ENCODE measurements around the gene PITPNM3. TPM values are rescaled to one million over a fixed set of nuclear protein-coding genes. Genes with fewer than 3 reads are reported as not detected.

Gene PITPNM3
- total and polyA plus RNA-seq, 2 experiments from 2014 or later: 1.5 to 2.0 TPM

- no peak overlapping the region for H3K4me3 ChIP-seq
- H4K20me1 ChIP-seq (ENCODE audit: insufficient read depth, poor library complexity, severe bottlenecking): no peaks in the 10 kb centered on the region
- H3K9me2 ChIP-seq (replicated peaks; ENCODE audit: insufficient read depth): no peaks in the 10 kb centered on the region
- no peak overlapping the region for H3K4me2 ChIP-seq
- no peaks in the 10 kb centered on the region for H3K4me1 ChIP-seq (ENCODE audit: insufficient read depth)
- TF ChIP-seq CTCF (IDR thresholded peaks at IDR 0.05; ENCODE audit: poor library complexity) (no peak), EZH2phosphoT487 (IDR thresholded peaks at IDR 0.05; ENCODE audit: low read depth, severe bottlenecking, unreplicated experiment) (no peak), EZH2 (IDR thresholded peaks at IDR 0.05; ENCODE audit: borderline replicate concordance) (no peak)
- H3K79me2 ChIP-seq: no peaks in the 10 kb centered on the region
- H3K36me3 ChIP-seq (replicated peaks; ENCODE audit: insufficient read depth, low read depth): no peaks in the 10 kb centered on the region
- no peaks in the 10 kb centered on the region for H3K27me3 ChIP-seq
- 87% methylated on average over 12 of the region's 12 CpGs for WGBS (ENCODE audit: low lambda C conversion rate, missing lambda C conversion rate)
- no peak for DNase-seq (ENCODE audit: low spot score)
- no peak overlapping the region for H3K27ac ChIP-seq
- H2AFZ ChIP-seq: no peak overlapping the region
- H3K9me3 ChIP-seq (ENCODE audit: low read depth): no peaks in the 10 kb centered on the region
Observed at GRCh38 chr17:6505425-6506142, 50.8 kb downstream of the PITPNM3 start.

- TF ChIP-seq CTCF (IDR thresholded peaks at IDR 0.05; ENCODE audit: poor library complexity): no peak
- TF ChIP-seq EZH2phosphoT487 (IDR thresholded peaks at IDR 0.05; ENCODE audit: low read depth, severe bottlenecking, unreplicated experiment): no peak
- TF ChIP-seq EZH2 (IDR thresholded peaks at IDR 0.05; ENCODE audit: borderline replicate concordance): no peak
Observed at GRCh38 chr17:6503641-6504195, 52.6 kb downstream of the PITPNM3 start.

DNA sequence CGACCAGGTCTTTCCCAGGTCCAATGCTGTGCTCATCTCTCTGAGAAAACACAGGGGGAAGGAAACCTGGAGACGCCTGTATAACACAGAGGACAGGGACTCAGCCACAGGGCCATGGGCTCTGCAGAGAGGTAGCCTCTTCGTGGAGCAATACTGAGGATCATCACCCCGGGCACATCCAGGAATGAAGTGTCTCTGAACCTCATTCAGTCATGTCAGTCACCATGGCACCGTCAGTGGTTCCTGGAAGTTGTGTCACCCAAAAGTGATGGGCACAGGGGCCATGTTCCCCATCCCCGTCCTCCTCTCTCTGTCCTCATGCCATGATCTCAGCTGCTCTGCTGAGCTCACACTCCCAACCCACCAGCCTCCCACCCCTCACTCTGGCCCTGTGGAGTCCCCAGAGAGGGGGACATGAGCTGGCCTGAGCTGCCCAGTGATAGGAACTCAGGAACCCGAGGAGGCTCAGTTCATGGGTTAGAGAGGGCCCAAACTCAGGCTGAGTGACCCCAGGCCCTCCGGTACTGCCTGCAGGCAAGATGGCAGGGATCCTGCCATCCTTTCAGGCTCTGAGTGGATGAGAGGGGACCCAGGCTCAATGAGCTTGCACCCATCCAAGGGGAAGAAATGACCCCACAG lies 53.4 kb downstream of the PITPNM3 start:
- H3K27ac ChIP-seq: no peak overlapping the region
- H3K4me2 ChIP-seq: no peak overlapping the region
- no peak for TF ChIP-seq EZH2phosphoT487 (IDR thresholded peaks at IDR 0.05; ENCODE audit: low read depth, severe bottlenecking, unreplicated experiment)
- TF ChIP-seq CTCF (IDR thresholded peaks at IDR 0.05; ENCODE audit: poor library complexity): no peak
- no peak for TF ChIP-seq EZH2 (IDR thresholded peaks at IDR 0.05; ENCODE audit: borderline replicate concordance)
- no peaks in the 10 kb centered on the region for H3K9me2 ChIP-seq (replicated peaks; ENCODE audit: insufficient read depth)
- no peak overlapping the region for H3K4me3 ChIP-seq
- no peak overlapping the region for H2AFZ ChIP-seq
- WGBS (ENCODE audit: low lambda C conversion rate, missing lambda C conversion rate): 92% methylated on average over 8 of the region's 8 CpGs
- no peaks in the 10 kb centered on the region for H3K27me3 ChIP-seq
- no peaks in the 10 kb centered on the region for H4K20me1 ChIP-seq (ENCODE audit: insufficient read depth, poor library complexity, severe bottlenecking)
- H3K36me3 ChIP-seq (replicated peaks; ENCODE audit: insufficient read depth, low read depth): no peaks in the 10 kb centered on the region
- no peaks in the 10 kb centered on the region for H3K4me1 ChIP-seq (ENCODE audit: insufficient read depth)
- no peak for DNase-seq (ENCODE audit: low spot score)
- no peaks in the 10 kb centered on the region for H3K9me3 ChIP-seq (ENCODE audit: low read depth)
- no peaks in the 10 kb centered on the region for H3K79me2 ChIP-seq

More at GRCh38 chr17:6503641-6504195, 52.6 kb downstream of the PITPNM3 start:
- Histone ChIP-seq H3K79me2 (no peaks in the 10 kb centered on the region), H3K4me3 (no peak overlapping the region), H4K20me1 (ENCODE audit: insufficient read depth, poor library complexity, severe bottlenecking) (no peaks in the 10 kb centered on the region), H3K9me3 (ENCODE audit: low read depth) (no peaks in the 10 kb centered on the region), H3K36me3 (replicated peaks; ENCODE audit: insufficient read depth, low read depth) (no peaks in the 10 kb centered on the region), H3K27ac (no peak overlapping the region), H3K4me1 (ENCODE audit: insufficient read depth) (no peaks in the 10 kb centered on the region), H3K27me3 (no peaks in the 10 kb centered on the region), H3K9me2 (replicated peaks; ENCODE audit: insufficient read depth) (no peaks in the 10 kb centered on the region), H3K4me2 (no peak overlapping the region), H2AFZ (no peak overlapping the region)
- 86% methylated on average over 7 of the region's 7 CpGs for WGBS (ENCODE audit: low lambda C conversion rate, missing lambda C conversion rate)
- DNase-seq (ENCODE audit: low spot score): no peak

Data from hepatocyte (in vitro differentiated cells).